WI38 (cell line): ENCODE data around the gene TRAPPC2B.

ENCODE experiments used
- H3K4me3 ChIP-seq: 2 replicates; pipeline ENCODE4 v1.5.1; 2011; ENCODE audit warnings: low read depth, mild to moderate bottlenecking, control low read depth, low read length
- CTCF ChIP-seq: IDR thresholded peaks from 2 replicates; pipeline ENCODE4 v1.5.1; 2012; ENCODE audit warnings: low read depth, mild to moderate bottlenecking, control low read depth, low read length

TRAPPC2B gene

GRCh38 chr19:57389730-57390598, 26.6 kb downstream of the TRAPPC2B start, which contains the start of gene ZNF548:
Gene ZNF548, plus strand, starts transcription at chr19:57389854. Its CDS starts 246 bp downstream, at chr19:57390100.
- H3K4me3 ChIP-seq: peak within 1 kb of the TSS; percentile 91
- 0 out of 2 replicates have a peak, but pooled peaks have one; percentile 15 for TF ChIP-seq CTCF

GRCh38 chr19:57395710-57396109, 32.4 kb downstream of the TRAPPC2B start:
- TF ChIP-seq CTCF: no peak
- H3K4me3 ChIP-seq: no peak overlapping the region

GRCh38 chr19:57398868-57399267, 35.5 kb downstream of the TRAPPC2B start:
- TF ChIP-seq CTCF: no peak

GRCh38 chr19:57403737-57404563, 40.6 kb downstream of the TRAPPC2B start:
- no peak overlapping the region for H3K4me3 ChIP-seq
- no peak for TF ChIP-seq CTCF

More at GRCh38 chr19:57398868-57399267, 35.5 kb downstream of the TRAPPC2B start:
- no peak overlapping the region for H3K4me3 ChIP-seq

GRCh38 chr19:57406516-57407123, 43.3 kb downstream of the TRAPPC2B start:
- H3K4me3 ChIP-seq: no peak overlapping the region
- TF ChIP-seq CTCF: peak; percentile 80

- TF ChIP-seq CTCF: no peak
- peak within 1 kb of the TSS; percentile 98 for H3K4me3 ChIP-seq
These were observed 47.7 kb downstream of the TRAPPC2B start, which contains the start of gene ZNF17 for GRCh38 chr19:57410877-57411671. Gene ZNF17, plus strand, starts transcription at chr19:57411161. Its CDS starts 2,455 bp downstream, at chr19:57413616.
